ENCODE results near the gene LIF. TPM values are rescaled to one million over a fixed set of nuclear protein-coding genes. Genes with fewer than 3 reads are reported as not detected.
A peak's percentile ranks its signal among the peaks of the same experiment; 100 is the strongest.
"Not testable (repeated sequence)": the region's sequence is repeated elsewhere in the genome, so short reads cannot be mapped to it uniquely, and the experiment has no call there.

LIF gene
- total RNA-seq, 1 donor from 2014 or later, result not detected

DNA sequence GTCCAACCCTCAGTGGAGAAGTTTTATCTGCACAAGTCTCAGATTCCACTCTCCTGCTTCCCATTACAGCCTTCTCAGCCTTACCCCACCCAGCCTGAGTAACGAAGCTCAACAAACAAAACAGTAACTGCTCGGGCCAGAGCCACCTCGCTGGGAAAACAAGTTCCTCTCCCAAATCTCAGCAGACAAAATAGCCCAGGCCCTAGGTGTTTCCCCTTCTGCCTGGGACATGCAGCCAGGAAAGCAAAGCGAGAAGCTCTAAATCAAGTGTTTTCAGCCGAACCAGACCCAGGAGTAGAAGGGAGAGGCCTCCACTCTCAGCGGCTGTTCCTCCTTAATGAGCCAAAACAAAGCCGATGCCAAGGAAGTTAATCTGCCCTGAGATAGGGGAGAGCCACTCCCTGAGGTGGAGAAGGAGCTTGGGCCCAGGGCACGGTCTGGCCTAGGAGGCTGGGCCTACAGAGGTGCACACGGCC, 44.0 kb downstream of the LIF start:
- H3K4me1 ChIP-seq, result no peaks in the 10 kb centered on the region

GRCh38 chr22:30201945-30202344, 44.6 kb downstream of the LIF start:
- intact Hi-C loops (cut with DNase I), result no loop called here
- H3K27ac ChIP-seq, result no peak overlapping the region
- H3K36me3 ChIP-seq, result no peaks in the 10 kb centered on the region
- H3K9me3 ChIP-seq, result no peaks in the 10 kb centered on the region
- H3K4me1 ChIP-seq, result peaks cover 2 to 4% of the 10 kb centered on the region in 2 donors
- H3K27me3 ChIP-seq, result no peaks in the 10 kb centered on the region
- no peak for DNase-seq (ENCODE audit: low spot score in 2 of 2)
- H3K4me3 ChIP-seq, result no peak overlapping the region
- TF ChIP-seq, protein P1, sequence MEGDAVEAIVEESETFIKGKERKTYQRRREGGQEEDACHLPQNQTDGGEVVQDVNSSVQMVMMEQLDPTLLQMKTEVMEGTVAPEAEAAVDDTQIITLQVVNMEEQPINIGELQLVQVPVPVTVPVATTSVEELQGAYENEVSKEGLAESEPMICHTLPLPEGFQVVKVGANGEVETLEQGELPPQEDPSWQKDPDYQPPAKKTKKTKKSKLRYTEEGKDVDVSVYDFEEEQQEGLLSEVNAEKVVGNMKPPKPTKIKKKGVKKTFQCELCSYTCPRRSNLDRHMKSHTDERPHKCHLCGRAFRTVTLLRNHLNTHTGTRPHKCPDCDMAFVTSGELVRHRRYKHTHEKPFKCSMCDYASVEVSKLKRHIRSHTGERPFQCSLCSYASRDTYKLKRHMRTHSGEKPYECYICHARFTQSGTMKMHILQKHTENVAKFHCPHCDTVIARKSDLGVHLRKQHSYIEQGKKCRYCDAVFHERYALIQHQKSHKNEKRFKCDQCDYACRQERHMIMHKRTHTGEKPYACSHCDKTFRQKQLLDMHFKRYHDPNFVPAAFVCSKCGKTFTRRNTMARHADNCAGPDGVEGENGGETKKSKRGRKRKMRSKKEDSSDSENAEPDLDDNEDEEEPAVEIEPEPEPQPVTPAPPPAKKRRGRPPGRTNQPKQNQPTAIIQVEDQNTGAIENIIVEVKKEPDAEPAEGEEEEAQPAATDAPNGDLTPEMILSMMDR (IDR thresholded peaks at IDR 0.05), result no peak

More for the DNA sequence above, 44.0 kb downstream of the LIF start:
- no peaks in the 10 kb centered on the region for H3K27me3 ChIP-seq
- H3K9me3 ChIP-seq, result no peaks in the 10 kb centered on the region
- intact Hi-C loops (cut with DNase I), result no loop called here
- peak overlapping the region in 1 of 2 donors; percentile 8 for H3K27ac ChIP-seq
- no peak for DNase-seq (ENCODE audit: low spot score in 2 of 2)
- no peaks in the 10 kb centered on the region for H3K36me3 ChIP-seq
- TF ChIP-seq, protein P1 (IDR thresholded peaks at IDR 0.05), result no peak
- no peak overlapping the region for H3K4me3 ChIP-seq

DNA sequence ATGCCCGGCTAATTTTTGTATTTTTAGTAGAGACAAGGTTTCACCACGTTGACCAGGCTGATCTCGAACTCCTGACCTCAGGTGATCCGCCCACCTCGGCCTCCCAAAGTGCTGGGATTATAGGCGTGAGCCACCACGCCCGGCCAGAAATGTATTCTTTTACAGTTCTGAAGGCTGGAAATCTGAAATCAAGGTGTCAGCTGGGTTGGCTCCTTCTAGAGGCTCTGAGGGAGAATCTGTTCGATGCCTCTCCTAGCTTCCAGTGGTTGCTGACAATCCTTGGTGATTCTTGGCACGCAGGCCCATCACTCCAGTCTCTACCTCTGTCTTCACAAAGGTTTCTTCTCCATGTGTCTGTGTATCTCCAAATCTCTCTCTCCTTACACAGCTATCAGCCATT, 45.7 kb downstream of the LIF start:
- H3K27me3 ChIP-seq; intact Hi-C loops (cut with DNase I); H3K9me3 ChIP-seq; H3K4me3 ChIP-seq; H3K27ac ChIP-seq; DNase-seq (ENCODE audit: low spot score in 2 of 2); H3K36me3 ChIP-seq: not testable (repeated sequence)
- peaks cover 9 to 11% of the 10 kb centered on the region in 2 donors for H3K4me1 ChIP-seq

DNA sequence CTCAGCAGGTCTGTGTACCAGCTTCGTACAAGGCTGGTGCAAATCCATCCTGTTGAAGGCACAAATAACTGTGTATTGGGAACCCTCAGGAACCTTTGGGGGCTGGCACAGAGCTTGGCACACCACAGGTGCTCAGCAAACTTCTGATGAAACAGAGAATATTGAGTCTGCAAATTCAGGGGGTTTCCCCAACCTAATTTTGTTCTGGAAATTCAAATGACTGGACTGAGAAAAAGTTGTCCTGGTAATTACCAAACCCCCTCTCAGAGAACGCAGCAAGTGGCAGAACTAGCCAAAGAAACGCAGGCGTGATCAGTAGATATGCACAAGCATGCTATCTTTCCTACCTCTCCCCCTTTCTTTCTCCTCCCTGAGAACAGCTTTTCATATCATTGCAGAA, 47.6 kb downstream of the LIF start:
- H3K4me1 ChIP-seq, result peaks cover 14 to 17% of the 10 kb centered on the region in 2 donors
- H3K27ac ChIP-seq, result no peak overlapping the region
- DNase-seq (ENCODE audit: low spot score in 2 of 2), result no peak
- TF ChIP-seq, protein P1 (IDR thresholded peaks at IDR 0.05), result no peak
- intact Hi-C loops (cut with DNase I), result no loop called here
- H3K9me3 ChIP-seq, result no peaks in the 10 kb centered on the region
- H3K36me3 ChIP-seq, result no peaks in the 10 kb centered on the region
- no peak overlapping the region for H3K4me3 ChIP-seq
- no peaks in the 10 kb centered on the region for H3K27me3 ChIP-seq

- no peaks in the 10 kb centered on the region for H3K27me3 ChIP-seq
- TF ChIP-seq, protein P1 (IDR thresholded peaks at IDR 0.05), result no peak
- no peaks in the 10 kb centered on the region for H3K9me3 ChIP-seq
- H3K27ac ChIP-seq, result no peak overlapping the region
- intact Hi-C loops (cut with DNase I), result no loop called here
- no peaks in the 10 kb centered on the region for H3K36me3 ChIP-seq
- H3K4me1 ChIP-seq, result peaks cover 14 to 17% of the 10 kb centered on the region in 2 donors
- no peak for DNase-seq (ENCODE audit: low spot score in 2 of 2)
- H3K4me3 ChIP-seq, result no peak overlapping the region
Measured at GRCh38 chr22:30198152-30198825, 48.3 kb downstream of the LIF start.

GRCh38 chr22:30197389-30197788, 49.2 kb downstream of the LIF start:
- Histone ChIP-seq H3K9me3 (no peaks in the 10 kb centered on the region), H3K36me3 (no peaks in the 10 kb centered on the region), H3K4me1 (peaks cover 14 to 17% of the 10 kb centered on the region in 2 donors), H3K27ac (peak overlapping the region; percentile 75 to 85), H3K4me3 (no peak overlapping the region), H3K27me3 (no peaks in the 10 kb centered on the region)
- no peak for DNase-seq (ENCODE audit: low spot score in 2 of 2)
- intact Hi-C loops (cut with DNase I), result no loop called here
- TF ChIP-seq, protein P1 (IDR thresholded peaks at IDR 0.05), result no peak

Measured in ascending aorta (tissue), 2 donors.